Ishikawa (cell line): ENCODE measurements around the gene SPRYD4.
A peak's percentile ranks its signal among the peaks of the same experiment; 100 is the strongest.

Experiments
- CEBPB ChIP-seq: IDR thresholded peaks from 2 replicates; pipeline ENCODE4 v1.6.1; 2012
- EGR1 ChIP-seq: IDR thresholded peaks from 2 replicates; pipeline ENCODE4 v1.6.1; 2012
- EP300 ChIP-seq: IDR thresholded peaks from 2 replicates; pipeline ENCODE4 v1.6.1; 2012; ENCODE audit warnings: borderline replicate concordance
- FOXM1 ChIP-seq: IDR thresholded peaks from 2 replicates; pipeline ENCODE4 v1.6.1; 2012; ENCODE audit warnings: low read depth, borderline replicate concordance
- MAX ChIP-seq: IDR thresholded peaks from 2 replicates; pipeline ENCODE4 v1.6.1; 2012
- RAD21 ChIP-seq: IDR thresholded peaks from 2 replicates; pipeline ENCODE4 v1.6.1; 2012; ENCODE audit warnings: low read depth
- REST ChIP-seq: IDR thresholded peaks from 2 replicates; pipeline ENCODE4 v1.6.1; 2012; ENCODE audit warnings: low read depth, mild to moderate bottlenecking
- TAF1 ChIP-seq: IDR thresholded peaks from 2 replicates; pipeline ENCODE4 v1.6.1; 2012; ENCODE audit warnings: low read depth, mild to moderate bottlenecking
- TCF12 ChIP-seq: IDR thresholded peaks from 2 replicates; pipeline ENCODE4 v1.6.1; 2012; ENCODE audit warnings: low read depth
- ZBTB7A ChIP-seq: IDR thresholded peaks from 2 replicates; pipeline ENCODE4 v1.6.1; 2012; ENCODE audit warnings: low read depth
- TF ChIP-seq, protein P1 (sequence below): IDR thresholded peaks from 2 replicates; pipeline ENCODE4 v1.6.1; 2012

- TF ChIP-seq MAX (peak; percentile 42; the same call in 1 of the 2 replicates), REST (no peak), RAD21 (no peak), EP300 (no peak), TCF12 (no peak), TAF1 (no peak), CEBPB (no peak), EGR1 (no peak), FOXM1 (no peak), ZBTB7A (no peak)
- TF ChIP-seq, protein P1, sequence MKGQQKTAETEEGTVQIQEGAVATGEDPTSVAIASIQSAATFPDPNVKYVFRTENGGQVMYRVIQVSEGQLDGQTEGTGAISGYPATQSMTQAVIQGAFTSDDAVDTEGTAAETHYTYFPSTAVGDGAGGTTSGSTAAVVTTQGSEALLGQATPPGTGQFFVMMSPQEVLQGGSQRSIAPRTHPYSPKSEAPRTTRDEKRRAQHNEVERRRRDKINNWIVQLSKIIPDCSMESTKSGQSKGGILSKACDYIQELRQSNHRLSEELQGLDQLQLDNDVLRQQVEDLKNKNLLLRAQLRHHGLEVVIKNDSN: no peak; the same call in 1 of the 2 replicates
Measured at GRCh38 chr12:56461235-56462159, 6.9 kb upstream of the SPRYD4 start.
